Spleen (tissue), 7 donors: Measurements from ENCODE around the gene ABCA7.

Source experiments
- CTCF ChIP-seq, 11 experiments: fragments of 200-600 bp in 7 of 11; fragments of 450-650 bp in 4 of 11; sonication (generic) in 4 of 11; IDR thresholded peaks in 8 of 11; conservative IDR thresholded peaks in 3 of 11; 1 replicate in 7 of 11; 2 replicates in 4 of 11; pipeline versions ENCODE4 v1.4.0 to v1.8.0; 2016 to 2021; ENCODE audit warnings: antibody characterized with exemption in 11 of 11, inconsistent platforms in 4 of 11, mild to moderate bottlenecking in 1 of 11
- POLR2A ChIP-seq, 3 donors: fragments of 450-650 bp; IDR thresholded peaks; one replicate each; pipeline ENCODE4 v1.5.1; 2017; ENCODE audit warnings: antibody characterized with exemption in 3 of 3, mild to moderate bottlenecking in 1 of 3
- POLR2AphosphoS5 ChIP-seq, 3 donors: sonication (generic); formaldehyde crosslinking; IDR thresholded peaks; one replicate each; pipeline ENCODE4 v1.5.1; 2017; ENCODE audit warnings: antibody characterized with exemption in 3 of 3
- donor health status: DM: no; HTN: no; CAD: no; lungs with moderate emphysema.
- donor health status: DM: no; HTN: no; CAD: no.
- donor health status: DM: no; HTN: no; CAD: no.

- TF ChIP-seq CTCF (IDR thresholded peaks at IDR 0.05 in 8 of 11, conservative IDR thresholded peaks at IDR 0.05 in 3 of 11) (no peak), POLR2A (IDR thresholded peaks at IDR 0.05) (no peak), POLR2AphosphoS5 (IDR thresholded peaks at IDR 0.05) (no peak)
Measured at GRCh38 chr19:1018393-1018792, 21.5 kb upstream of the ABCA7 start.
